ENCODE results near the gene RSPH6A.

RSPH6A gene

DNA sequence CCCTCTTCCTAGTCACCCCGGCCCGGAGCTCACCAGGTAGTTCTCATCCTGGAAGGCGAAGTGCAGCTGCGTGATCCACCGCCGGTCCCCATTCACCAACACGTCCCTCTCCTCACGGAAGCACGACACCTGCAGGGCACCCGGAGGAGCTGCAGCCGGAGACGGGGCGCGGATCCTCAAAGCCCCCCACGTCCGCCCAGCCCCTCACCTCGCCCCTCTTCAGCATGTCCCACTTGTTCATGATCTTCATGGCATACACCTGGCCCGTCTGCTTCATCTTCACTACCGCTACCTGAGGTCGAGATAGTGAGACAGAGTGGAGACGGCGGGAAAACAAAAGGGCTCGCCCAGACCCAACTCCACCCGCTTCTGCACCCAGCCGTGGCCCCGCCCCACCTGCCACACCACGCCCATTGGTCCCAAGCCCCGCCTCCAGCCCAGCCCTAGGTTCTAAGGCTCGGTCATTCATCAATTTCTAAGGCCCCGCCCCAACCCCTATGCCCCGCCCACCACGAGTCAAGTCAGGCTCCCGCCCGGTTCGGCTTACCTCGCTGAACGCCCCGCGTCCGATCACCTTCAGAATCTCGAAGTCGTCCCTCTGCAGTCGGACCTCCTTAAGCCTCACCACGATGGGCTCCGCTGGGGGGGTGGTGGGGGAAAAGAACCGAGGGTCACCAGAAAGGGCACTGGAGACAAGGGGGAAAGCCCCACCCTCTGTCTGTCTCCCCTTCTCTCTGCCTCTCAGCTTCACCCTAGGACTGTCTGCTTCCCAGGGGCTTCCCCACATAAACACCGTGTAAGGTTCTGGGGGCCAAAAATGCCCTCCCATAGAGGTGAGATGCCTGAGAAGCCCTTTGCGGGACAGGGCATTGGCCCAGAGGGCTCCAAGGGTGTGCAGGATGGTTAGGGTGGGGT lies 35.6 kb downstream of the RSPH6A start:
- peak; percentile 89 for DNase-seq

DNA sequence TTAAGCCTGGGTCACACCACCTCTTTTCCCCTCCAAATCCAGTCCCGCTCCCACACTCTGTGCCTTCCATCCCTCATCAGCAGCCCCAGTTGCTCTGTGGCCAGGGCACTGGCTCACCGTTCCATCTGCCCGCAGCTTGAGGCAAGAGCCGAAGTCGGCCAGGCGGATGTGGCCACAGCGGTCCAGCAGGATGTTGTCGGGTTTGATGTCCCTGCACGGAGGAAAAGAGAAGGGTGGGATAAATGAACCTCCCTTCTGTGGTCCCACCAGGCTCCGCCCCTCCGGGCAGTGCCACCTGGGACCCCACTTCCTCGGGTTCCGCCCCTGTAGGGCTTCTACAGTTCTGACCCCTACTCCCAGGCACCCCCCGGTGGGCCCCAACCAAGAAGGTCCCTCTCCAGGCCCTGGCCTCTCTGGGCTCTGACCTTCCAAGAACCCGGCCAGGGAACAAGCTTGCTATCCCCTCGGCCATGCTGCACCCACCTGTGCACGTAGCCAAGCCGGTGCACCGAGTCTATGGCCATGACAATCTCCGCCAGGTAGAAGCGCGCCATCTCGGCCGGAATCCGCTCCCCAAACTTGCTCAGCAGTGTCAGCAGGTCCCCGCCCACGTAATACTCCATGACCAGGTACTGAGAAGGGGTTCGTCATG lies 37.0 kb downstream of the RSPH6A start:
- DNase-seq = no peak

DNA sequence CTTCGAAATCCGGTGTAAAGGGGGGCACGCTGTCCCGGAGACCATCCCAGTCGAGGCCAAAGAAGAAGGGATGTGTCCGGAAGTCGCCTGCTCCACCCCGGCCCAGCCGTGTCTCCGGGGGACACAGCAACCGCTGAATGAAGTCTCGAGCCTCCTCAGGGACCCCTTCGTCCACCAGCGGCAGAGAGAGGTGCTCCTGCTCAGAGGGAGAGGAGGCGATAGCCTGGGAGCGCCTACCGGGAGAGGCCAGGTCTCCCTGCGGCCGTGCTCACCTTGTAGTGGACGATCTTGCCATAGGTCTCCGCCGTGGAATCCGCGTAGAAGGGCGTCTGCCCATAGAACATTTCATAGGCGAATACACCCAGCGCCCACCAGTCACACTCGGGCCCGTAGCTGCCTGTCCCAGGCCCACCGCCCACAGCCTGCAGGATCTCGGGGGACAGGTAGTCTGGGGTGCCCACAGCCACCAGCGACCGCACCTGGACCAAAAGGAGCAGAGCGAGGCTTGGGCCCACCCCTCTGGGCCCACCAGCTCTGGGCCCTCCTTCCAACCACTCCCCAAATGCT lies 37.6 kb downstream of the RSPH6A start:
- no peak for DNase-seq

DNA sequence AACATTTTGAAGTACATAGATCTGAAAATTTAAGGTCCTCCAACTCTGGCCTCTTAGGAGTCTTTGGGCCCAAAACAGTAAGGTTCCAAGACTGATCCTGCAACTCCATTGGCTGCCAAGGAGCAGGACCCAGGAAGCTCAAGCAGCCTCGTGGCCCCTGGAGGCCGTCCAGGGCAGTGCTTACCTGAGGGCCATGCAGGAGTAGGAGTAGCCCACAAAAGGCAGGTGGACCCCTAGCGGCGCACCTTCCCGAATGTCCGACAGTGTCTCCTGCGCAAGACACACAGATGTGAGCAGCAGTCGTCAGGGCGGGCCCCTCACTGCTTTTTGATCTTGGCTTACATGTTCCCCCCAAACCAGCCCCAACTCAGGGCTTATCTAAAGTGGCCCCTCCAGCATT lies 40.3 kb downstream of the RSPH6A start:
- no peak for DNase-seq

DNA sequence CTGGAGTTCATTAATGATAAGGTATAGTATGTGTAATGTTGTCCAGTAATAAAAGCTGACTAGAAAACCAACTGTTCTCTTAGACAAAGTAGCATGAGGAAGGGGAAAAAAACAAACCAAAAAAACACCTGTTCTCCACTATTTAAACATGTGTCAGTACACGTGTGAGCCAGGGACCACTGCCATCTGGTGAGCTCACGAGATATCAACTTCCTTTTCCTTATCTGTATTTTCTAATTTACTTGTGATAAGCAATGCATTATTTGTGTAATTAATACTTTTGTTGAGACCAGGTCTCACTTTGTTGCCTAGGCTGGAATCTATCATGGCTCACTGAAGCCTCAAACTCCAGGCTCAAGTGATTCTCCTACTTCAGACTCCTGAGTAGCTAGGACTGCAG lies 41.7 kb downstream of the RSPH6A start:
- no peak for DNase-seq

DNA sequence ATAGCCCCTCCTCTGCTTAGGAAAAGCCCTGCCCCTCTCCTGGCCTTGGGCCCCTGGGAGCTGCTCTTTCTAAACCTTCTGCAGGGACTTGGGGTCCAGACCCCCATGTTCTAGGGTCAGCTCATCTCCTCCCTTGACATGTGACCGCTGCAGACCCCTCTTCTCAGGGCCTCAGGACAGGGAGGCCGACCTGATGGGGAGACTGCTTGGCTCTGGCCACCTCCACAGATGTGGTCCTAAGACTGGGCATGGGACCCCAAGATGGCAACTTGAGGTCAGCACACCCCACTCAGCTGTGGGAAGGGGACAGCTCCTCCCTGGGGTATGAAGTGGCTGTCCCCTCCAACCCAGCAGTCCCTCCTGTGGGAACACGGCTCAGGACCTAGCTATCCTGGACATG lies 42.2 kb downstream of the RSPH6A start:
- DNase-seq = no peak

DNA sequence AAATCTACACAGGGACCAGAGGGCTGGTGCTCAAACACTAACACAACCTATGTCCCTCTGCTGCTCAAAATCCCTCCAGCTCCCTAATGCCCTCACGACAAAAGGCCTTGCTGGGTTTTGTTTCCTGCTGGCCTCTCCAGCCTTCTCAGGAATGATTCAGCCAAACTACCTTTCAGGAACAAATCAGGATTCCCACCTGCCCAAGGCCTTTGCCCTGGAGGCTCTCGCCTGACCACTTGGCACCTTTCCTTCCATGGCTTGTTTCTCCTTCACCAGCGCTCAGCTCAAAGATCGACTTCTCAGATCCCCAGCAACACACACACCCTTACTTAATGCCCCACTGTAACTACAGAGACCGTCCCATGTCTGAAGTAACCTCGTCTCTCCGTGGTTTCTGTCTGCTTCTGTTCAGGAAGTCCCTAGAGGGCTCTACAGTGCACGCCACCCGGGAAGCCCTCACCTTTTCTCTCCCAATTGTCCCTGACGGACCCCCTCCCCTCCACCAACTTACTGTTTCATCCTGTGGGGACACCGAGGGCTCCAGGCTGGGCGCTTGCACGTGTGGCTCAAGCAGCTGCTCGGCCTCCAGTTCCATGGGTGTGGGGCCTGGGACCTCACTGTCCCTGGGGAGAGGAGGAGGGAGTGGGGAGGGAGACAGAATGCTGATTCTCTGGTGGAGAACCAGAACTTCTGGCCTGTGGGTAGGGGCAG lies 42.8 kb downstream of the RSPH6A start:
- DNase-seq = no peak

DNA sequence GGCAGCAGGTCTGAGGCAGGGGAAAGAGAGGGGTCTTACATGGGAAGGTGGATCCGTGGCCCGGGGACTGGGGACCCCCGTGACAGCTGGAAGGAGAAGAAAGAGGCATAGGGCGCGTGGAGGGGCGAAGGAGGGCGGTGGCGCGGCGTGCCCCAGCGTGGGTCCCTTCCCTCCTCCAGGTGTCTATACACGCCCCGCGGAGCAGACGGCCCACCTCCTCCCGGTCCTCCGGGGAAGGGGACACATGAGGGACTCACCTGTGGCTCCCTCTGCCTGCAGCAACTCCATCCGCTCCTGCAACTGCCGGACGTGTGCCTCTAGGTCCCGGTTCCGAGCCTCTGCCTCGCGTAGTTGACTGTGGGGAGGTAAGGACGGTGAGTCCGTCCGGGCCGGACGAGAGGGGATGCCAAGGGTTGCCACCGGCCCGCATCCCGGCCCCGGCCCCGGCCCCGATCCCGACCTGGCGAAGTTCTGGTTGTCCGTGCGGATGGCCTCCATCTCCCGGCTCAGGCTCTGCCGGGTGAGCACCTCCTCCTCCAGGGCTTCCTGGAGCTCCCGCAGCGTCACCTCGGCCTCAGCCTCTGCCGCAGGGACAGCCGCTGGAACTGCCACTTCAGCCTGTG lies 43.7 kb downstream of the RSPH6A start:
- no peak for DNase-seq

DNA sequence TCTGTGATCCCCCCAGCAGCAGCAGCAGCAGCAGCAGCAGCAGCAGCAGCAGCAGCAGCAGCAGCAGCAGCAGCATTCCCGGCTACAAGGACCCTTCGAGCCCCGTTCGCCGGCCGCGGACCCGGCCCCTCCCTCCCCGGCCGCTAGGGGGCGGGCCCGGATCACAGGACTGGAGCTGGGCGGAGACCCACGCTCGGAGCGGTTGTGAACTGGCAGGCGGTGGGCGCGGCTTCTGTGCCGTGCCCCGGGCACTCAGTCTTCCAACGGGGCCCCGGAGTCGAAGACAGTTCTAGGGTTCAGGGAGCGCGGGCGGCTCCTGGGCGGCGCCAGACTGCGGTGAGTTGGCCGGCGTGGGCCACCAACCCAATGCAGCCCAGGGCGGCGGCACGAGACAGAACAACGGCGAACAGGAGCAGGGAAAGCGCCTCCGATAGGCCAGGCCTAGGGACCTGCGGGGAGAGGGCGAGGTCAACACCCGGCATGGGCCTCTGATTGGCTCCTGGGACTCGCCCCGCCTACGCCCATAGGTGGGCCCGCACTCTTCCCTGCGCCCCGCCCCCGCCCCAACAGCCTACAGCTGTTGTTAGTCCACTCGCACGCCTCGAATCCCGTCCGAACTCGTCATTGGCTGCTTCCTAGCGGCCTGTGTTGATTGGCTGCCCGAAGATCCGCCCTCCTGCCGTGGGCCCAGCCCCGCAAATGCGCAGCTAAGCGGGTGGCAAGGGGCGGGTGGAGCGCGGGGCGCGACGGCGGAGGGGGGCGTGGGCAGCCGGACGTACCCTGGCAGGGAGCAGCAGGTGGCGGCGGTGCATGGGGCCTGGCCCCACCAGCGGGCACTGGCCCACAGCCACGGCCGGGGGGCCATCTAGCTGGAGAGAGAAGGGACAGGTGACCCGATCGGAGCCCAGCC lies 44.7 kb downstream of the RSPH6A start:
- DNase-seq = peak; percentile 92

DNA sequence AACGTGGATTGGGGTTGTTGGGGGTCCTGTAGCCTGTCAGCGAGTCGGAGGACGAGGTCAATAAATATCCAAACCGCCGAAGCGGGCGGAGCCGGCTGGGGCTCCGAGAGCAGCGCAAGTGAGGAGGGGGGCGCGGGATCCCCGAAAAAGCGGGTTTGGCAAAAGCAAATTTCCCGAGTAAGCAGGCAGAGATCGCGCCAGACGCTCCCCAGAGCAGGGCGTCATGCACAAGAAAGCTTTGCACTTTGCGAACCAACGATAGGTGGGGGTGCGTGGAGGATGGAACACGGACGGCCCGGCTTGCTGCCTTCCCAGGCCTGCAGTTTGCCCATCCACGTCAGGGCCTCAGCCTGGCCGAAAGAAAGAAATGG lies 45.3 kb downstream of the RSPH6A start:
- DNase-seq = no peak

DNA sequence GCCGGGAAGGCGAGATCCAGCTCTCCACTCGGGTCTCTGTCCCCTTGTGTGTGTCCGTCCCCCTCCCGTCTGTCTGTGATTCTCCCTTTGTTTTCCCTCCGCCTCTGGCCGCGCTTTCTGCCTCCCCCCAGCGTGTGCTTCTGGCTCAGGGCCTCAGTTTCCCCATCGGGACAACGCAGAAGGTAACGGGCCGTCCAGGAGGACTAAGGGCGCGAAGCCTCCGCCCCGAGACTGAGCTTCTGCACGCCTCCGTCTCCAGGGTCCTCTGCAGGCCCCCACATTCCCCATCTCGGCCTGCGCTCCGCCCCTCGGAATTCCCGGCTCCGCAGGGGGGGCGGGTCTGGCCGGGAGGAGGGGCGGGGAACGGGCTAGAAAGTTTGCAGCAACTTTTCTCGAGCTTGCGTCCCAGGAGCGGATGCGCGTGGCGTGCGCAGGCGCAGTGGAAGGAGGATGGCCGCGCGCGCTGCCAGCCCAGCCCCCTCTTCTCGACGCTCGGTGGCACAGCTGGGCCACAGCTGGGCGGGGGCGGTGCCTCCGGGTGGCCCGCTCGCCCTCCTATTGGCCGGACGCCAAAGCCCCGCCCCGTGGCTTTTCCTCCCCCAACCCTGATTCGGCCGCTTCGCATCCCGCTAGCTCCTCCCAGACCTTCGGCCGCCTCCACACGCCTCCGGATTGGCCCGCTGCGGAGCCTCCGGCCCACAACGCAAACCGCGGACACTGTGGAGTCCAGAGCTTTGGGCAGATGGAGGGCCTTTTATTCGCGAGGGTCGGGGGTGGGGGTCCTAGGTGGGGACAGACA lies 45.9 kb downstream of the RSPH6A start, which contains the start of gene SIX5:
Gene SIX5, minus strand, starts transcription at position 269 of the 799 bp plus-strand sequence. CDS start 408 bp downstream, outside the sequence.
- peak; percentile 96 for DNase-seq

DNA sequence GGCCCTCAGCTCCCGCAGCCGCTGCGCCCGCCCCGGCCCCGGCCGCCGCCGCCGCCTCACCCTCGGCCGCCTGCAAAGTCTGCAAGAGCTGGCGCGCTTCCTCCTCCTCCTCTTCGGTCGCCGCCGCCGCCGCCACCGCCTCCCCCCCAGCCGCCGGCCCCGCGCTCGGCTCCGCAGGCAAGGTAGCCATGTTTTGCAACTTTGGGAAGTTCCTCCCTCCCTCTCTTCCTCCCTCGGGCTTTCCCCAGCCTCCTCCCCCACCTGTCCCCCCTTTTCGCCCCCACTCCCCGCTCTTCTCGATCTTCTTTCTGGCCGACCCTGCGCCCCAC lies 46.5 kb downstream of the RSPH6A start:
- DNase-seq = peak; percentile 46

DNA sequence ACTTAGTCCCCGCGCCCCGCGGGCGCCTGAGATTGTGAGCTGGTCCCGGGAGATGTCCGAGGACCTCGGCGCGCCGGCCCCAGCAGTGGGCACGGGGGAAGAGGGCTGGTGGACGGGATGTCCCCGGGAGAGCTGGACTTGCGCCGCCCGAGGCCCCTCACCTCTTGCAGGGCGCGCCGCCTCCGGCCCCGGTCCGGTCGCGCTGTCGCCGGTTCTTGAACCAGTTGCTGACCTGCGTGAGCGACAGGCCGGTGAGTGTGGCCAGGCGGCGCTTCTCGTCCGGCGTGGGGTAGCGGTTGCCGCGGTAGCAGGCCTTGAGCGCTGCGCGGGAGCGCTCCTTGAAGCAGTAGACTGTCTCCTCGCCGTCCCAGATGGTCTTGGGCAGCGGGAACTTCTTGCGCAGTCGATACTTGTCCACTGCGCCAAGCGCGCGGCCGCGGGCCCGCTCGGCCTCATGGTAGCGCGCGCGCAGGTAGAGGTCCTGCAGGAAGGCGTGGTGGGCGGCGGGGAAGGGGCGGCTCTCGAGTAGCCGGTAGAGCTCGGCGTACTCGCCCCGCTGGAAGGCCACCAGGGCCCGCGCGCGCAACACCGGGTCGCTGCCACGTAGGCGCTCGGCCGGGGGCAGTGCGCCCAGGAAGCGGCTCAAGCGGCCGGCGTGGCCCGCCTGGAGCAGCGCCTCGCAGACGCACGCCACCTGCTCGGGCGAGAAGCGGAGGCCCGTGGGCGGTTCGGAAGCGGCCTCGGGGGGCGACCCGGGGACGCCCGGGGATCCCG lies 47.0 kb downstream of the RSPH6A start:
- DNase-seq = peak; percentile 5

DNA sequence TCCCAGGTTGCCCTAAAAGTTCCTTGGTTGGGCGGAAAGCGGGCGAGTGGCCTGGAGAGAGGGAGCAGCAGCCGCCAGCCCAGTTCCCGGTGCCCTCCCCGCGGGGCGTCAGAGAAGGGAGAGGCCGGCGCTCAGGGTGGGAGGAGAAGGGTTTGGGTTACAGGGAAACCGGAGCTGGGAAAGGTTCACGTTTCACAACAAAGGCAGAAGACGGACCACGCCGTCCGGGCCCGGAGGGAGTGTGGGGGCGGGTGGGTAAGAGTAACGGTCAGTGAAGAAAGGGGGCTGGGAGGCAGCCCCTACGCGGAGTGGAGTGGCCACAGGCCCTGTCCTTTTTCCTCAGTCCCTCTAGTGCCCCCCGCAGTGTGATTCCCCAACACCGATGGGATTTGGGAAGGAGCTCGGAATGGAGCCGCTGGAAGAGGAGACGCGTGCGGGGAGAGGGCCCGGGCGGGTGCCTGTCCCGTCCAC lies 47.7 kb downstream of the RSPH6A start:
- DNase-seq = no peak

DNA sequence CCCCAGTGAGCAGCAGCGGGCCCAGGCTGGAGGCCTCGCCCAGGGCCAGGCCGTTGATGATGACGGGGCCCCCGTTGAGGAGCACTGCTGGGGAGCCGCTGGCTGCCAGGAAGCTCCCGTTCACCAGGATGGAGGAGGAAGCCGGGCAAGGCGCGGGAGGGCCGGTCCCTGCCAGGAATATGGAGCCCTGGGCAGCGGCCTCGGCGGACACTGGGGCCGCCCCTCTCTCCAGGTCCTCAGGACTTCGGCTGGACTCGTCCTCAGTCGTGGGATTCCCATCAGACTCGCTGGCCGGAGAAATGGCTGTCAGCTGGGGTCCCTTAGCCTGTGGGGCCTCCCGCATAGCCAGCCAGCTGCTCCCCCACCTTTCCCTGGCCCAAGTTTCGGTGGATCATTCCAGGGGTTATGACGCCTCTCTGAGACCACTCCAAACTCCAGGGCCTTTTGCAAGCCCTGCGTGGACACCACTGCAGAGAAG lies 48.2 kb downstream of the RSPH6A start:
- no peak for DNase-seq

DNA sequence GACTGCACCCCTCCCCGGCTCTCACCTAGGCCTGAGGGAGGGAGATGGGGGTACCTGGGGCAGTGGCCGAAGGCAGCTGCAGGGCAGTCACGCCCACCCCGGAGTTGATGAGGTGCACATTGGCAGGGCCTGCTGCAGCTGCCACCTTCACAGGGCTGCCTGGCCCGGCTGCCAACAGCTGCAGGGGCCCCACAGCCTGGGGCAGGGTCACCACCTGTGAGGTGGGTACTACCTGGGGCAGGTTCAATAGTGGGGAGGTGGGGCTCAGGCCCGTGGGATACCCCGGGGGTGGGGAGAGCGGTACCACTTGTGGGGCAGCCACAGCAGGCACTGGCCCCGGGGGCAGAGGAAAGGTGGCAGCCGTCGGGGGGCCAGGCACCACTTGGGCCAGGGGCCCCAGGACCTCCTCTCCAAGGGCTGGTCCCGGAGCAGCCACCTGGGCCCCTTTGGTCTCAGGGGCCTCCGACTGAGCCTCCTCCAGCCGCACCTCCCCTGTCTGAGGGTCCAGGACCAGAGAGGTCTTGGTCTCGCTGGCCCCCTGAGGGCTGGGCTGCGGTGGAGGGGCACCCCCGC lies 48.7 kb downstream of the RSPH6A start:
- no peak for DNase-seq

DNA sequence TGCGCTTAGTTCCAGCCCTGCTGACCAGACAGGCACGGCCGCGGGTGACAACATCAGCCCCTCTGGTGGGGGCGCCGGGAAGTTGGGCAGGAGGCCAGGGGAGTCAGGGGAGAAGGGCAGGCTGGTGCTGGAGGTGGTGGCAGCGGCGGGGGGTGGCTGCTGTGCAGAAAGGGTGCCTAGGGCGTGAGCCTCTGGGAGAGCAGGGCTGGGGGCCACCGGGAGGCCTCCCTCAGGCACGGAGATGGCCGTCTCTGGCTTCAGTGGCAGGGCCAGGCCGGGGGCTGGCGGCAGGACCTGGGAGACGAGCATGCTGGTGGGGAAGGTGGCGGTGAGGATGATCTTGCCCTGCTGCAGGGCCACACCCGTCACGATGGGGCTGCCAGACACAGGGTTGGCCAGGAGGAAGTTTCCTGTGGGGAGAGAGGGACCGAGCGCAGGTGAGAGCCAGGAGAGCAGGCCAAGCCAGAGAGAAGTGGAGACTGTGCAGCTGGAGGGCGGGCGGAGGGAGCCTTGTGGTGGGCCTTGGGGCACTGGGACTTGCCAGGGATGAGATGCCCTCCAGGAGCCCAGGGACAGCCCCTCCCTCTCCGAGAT lies 49.3 kb downstream of the RSPH6A start:
- DNase-seq = no peak

DNA sequence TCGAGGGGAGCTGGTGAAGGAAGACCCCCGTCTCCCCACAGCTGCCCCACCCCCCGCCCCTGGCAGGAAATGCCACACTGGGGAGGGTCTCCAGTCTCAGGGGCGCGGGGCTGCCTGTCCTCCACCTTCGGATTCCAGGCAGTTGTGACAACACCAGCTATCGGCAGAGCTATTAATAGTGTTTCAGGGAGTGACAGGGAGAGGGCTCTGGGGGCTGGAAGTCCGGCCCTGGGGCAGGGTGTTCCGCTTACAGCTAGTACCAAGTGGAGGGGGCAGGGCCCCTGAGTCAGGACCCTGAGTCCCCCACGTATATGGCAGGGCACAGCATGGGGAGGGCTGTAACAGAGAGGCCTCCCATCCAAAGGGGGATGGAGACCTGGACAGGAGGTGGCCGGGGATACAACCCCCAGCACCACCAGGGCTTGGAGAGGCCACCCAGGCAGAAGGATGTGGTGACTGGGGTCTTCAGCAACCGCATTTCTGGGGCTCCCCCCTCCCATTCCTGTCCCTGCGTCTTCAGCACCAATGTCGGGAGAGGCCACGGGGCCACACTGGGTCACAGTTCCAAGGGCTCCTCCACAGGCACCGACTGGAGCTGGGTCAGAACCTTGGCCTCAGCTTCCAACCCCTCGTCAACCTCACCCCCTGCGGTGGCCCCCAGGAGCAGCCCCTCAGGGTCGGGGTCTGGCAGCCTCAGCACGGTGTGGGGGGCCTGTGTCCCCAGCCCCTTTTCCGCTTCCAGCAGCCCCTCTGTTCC lies 50.0 kb downstream of the RSPH6A start:
- DNase-seq = no peak
